GM13976 (cell line): ENCODE results near the gene PVALB.

Experiments
- DNase-seq: peaks from one replicate; pipeline ENCODE4 v3.0.0; 2012; ENCODE audit warnings: low spot score
- in situ Hi-C: fragments of 300-500 bp; cut with MboI; formaldehyde crosslinking; loops from one replicate; pipeline ENCODE4 v1.12.0; 2022; ENCODE audit warnings: low sequenced_read_pairs, mixed read lengths, inconsistent platforms; ENCODE audit not compliant: unreplicated experiment
- TF ChIP-seq, protein P1 (sequence below): IDR thresholded peaks from 2 replicates; pipeline ENCODE4 v1.5.1; 2012; ENCODE audit warnings: borderline replicate concordance, mild to moderate bottlenecking; ENCODE audit not compliant: insufficient read depth; ENCODE audit errors: extremely low read depth, missing control alignments, control extremely low read depth

PVALB gene

DNA sequence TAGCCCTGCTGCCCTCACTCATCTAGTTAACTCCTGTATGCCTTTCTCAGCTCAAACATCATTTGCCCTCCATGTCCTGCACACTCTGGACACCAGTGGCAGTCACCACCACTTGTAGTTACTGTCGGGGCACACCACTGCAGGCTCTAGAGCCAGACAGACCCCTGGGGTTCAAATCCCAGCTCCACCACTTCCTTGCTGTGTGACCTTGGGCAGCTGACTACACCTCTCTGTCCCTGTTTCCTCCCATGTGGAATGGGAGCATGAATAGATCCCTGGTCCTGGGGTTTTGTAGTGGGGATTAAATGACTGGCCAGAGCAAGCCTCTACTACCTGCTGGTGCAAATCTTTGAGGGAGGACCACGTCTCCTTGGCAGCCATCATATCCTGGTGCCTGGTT, 33.1 kb downstream of the PVALB start:
- TF ChIP-seq, protein P1, sequence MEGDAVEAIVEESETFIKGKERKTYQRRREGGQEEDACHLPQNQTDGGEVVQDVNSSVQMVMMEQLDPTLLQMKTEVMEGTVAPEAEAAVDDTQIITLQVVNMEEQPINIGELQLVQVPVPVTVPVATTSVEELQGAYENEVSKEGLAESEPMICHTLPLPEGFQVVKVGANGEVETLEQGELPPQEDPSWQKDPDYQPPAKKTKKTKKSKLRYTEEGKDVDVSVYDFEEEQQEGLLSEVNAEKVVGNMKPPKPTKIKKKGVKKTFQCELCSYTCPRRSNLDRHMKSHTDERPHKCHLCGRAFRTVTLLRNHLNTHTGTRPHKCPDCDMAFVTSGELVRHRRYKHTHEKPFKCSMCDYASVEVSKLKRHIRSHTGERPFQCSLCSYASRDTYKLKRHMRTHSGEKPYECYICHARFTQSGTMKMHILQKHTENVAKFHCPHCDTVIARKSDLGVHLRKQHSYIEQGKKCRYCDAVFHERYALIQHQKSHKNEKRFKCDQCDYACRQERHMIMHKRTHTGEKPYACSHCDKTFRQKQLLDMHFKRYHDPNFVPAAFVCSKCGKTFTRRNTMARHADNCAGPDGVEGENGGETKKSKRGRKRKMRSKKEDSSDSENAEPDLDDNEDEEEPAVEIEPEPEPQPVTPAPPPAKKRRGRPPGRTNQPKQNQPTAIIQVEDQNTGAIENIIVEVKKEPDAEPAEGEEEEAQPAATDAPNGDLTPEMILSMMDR = no peak
- in situ Hi-C loops = loop anchor here (10.0 kb wide), 1 partner anchor 191 kb away; no protein-coding TSS in a partner anchor
- DNase-seq = no peak

DNA sequence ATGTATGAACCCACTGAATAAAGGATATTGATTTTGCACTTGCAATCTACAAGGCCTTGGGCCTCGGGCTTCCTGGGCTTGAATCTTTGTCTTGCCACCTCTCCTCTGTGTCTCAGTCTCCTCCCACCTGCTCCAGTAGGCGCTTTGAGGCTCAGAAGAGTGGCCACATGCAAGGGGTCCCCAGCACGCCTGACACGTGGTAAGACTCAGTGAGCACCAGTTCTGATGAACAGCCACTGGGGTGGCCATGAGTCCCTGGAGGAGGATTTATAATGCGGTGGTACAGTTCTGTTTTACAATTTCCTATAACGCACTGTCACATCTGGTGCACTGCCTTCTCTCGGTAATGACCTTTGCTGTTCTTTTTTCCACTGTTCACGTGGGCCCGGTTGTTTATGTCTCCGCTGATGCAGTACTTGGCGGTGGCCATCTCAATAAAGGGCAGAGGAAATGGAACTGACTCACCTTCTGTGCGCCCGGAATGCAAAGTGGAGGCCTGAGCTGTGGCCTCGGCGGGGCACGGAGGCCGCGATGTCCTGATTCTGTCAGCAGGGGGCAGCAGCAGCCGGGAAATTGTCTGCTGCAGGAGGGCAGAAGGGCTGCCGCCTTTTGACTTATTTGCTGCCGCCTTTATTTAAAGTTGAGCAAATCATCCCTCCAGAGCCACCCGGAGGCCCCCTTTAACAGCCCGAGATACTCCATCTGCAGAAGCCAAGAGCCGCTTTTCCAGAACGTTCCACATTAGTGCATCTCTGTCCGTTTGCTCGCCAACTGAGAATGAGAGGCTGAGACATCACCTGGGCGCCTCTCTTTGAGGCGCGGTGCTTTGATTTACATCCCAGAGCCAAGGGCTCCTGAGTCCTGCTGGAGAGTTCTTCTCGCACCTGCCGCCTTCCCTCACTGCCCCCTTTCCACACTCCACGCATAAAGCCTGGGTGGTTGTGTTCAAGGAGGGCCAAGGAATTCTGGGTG, 34.9 kb downstream of the PVALB start:
- in situ Hi-C loops = loop anchor here (10.0 kb wide), 1 partner anchor 193 kb away; no protein-coding TSS in a partner anchor
- peak; percentile 91 for DNase-seq
- TF ChIP-seq, protein P1 = peak; percentile 97

DNA sequence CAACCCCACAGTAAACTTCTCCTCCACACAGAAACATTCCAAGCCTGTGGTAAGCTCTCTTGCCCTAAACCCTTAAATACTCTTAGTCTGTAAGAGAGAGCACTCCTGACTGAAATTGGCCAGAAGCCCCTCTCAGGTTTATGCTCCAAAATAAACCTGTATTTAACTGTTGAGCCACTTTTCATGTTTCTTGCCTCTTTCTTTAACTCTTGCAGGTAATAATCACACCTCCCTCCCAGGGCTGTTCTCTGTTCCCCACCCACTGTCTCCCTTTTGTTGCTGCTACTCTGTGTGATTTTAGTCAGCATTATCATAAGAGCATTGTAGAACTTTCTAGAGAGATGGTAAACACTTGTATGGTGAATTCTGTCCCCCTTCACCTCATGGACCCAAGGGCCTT, 38.8 kb downstream of the PVALB start:
- in situ Hi-C loops = no loop called here
- no peak for DNase-seq
- TF ChIP-seq, protein P1 = no peak

DNA sequence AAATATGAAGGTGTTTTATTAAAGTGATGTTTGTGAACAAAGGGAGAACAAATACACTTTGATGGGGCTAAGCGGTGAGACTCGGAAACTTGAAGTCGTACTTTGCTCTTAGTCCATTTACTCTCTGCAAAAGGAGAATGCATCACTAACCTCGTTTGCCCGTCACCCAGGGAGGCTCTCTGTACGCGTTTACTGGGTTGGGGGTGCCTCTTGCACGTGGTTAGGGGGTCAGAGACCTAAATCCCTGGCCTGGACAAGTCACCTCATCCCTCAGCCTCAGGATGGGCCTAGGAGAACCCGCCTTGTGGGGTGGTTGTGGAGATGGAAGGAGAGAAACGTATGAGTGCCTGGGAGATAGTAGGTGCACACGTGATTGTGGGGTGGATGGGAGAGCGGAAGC, 40.1 kb downstream of the PVALB start:
- in situ Hi-C loops = no loop called here
- TF ChIP-seq, protein P1 = no peak
- DNase-seq = no peak

DNA sequence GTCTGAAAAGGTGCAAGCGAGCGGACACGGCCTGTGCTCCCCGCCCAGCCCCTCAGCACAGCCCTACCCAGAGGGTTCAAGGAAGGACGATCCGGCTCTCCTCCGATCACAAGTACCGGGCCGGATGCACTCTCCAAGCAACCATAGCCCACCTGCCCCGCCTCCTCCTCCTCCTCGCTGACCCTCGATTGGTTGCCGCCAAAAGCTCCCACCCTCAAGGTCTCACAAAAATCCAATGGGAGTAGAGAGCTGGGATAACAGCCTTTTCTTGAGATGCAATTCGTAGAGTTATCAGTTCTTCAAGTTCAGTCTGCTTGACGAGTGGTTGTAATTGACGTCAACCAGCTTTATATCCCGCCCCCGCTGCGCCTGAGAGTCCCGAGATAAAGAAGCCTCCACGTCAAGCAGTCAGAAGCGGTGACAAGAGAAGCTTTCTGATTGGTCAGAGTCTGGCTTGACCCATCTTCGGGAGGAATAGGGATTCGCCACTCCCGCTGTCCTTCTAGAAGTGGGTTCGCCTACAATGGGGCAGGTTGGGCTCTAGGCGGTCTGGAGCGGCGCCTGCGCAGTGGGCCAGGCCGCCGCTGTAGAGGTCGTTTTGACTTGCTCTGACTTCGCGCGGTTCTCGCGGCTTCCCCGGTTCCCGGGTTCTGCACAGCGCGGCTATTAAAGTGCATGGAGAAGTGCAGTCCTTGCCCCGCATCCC, 40.7 kb downstream of the PVALB start, which contains the start of gene IFT27:
Gene IFT27 (minus strand): TSS at position 156 of the 706 bp plus-strand sequence. CDS start 412 bp downstream, outside the sequence.
- TF ChIP-seq, protein P1 = no peak
- DNase-seq = peak; percentile 100
- in situ Hi-C loops = no loop called here

DNA sequence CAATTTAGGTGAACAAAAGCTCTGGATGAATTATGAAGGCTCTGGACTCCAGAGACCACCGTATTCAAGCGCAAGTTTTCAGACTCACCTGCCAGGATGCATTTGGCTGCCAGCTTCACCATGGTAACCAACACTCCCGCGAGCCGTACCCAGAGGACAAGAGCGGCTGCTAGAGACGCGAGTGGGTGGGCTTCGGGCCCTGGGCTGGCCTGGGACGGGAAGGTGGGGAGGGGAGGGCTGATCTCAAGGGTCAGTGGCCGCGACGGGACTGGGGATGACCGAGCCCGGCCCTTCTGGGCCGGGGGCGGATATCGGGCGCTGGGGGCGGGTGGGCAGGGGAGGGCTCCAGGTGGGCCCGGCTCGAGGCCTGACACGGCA, 41.3 kb downstream of the PVALB start:
- in situ Hi-C loops = no loop called here
- DNase-seq = peak; percentile 36
- TF ChIP-seq, protein P1 = no peak
